ENCODE measurements around the gene IRF2BP1.
"Not testable (repeated sequence)": the region's sequence is repeated elsewhere in the genome, so short reads cannot be mapped to it uniquely, and the experiment has no call there.

The IRF2BP1 gene

GRCh38 chr19:45881082-45881908, 4.6 kb downstream of the IRF2BP1 start:
- DNase-seq = peak; percentile 46

- no peak for DNase-seq
Measured at GRCh38 chr19:45879971-45880370, 6.0 kb downstream of the IRF2BP1 start.

DNA sequence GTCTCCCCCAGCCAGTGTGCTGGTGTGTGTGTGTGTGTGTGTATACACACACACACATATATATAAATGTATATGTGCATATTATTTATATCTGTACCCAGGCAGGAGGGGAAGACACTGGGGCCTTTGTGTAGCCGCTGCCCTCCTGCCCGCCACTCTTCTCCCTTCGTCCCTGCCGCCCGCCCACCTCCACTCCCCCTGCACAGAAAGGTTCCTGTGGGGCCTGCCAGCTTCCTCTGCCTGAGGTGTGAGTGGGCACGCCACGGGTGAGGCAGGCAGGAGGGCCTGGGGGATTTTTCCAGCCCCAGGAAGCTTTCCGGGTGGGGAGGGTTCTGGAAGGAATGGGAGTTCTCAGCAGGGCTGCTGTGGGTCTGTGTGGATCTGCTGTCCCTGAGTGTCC, 6.9 kb downstream of the IRF2BP1 start:
- no peak for DNase-seq

DNA sequence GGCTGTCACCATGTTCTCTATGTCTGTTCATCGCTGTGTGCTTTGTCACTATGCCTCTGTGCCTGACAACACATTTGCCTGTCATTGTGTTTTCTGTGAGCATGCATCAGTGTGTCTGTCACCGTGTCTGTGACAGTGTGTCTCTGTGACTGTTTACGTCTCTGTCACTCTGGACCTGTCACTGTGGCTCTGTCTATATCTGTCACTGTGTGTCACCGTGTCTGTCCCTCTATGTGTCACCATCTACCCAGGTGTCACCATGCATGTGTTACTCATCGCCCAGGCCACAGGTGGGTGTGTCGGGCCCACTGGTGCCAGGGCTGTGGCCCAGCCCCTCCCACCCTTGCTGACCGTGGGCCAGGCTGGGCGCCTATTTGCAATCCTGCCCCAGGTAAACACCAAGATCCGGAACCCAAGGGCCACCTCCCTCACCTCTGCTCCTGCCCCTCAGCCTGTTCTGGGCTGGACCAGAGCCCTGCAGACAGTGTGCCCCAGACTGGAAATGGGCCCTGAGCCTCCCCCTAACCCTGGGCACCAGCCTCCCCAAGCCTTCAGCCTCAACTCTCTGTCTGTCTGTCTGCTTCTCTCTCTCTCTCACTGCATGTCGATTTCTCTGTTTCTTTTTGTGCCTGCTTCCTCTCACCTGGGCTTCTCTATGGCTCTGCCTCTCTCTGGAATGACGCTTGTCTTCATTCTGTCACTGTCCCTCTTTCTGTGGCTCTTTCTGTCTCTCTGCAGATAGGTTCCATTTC, 7.7 kb downstream of the IRF2BP1 start:
- DNase-seq = peak; percentile 35

GRCh38 chr19:45876411-45877197, 9.3 kb downstream of the IRF2BP1 start:
- peak; percentile 40 for DNase-seq

DNA sequence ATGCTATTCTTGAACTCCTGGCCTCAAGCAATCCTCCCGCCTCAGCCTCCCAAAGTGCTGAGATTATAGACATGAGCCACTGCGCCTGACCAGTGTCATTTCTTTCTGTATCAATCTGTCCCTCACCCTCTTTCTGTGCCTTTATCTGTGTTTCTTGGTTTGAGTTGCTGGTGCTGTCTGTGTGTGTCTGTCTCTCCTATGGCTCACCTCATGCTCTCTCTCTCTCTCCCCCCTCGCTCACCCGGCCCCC, 9.9 kb downstream of the IRF2BP1 start:
- DNase-seq = peak; percentile 50

DNA sequence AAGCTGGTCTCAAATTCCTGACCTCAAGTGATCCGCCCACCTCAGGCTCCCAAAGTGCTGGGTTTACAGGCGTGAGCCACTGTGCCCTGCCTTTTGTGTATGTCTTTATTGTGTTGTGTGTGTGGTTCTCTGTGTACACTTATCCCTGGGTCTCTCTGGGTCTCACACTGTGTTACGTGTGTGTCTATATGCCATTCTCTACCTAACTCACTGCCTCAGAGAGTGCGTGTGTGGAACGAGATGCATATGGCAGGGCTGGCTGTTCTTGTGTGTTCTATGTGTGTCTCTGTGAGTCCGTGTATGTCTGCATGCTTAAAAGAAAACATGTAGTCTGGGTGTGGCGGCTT, 11.3 kb downstream of the IRF2BP1 start:
- DNase-seq = no peak

DNA sequence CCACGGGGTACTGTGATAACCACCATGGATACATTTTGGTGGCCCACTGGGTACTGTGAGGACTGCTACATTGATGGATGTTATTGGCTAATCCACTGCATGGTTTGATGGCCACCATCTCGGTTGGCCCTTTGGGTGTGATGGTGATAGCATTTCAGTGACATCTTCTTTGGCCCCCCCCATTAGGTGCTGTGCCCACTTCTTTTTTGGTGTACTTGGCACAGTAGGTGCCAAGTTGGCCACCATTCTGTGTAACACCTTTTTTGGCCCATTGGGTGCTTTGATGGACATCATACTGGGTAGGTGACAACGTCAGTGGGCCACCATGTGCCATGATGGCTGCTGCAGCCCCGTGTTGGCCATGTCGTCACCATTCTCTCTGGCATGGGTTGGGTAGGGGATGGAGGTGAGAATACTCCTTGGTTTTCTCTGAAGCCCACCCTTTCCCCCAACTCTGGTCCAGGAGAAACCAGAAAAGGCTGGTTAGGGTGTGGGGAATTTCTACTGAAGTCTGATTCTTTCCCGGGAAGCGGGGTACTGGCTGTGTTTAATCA, 12.6 kb downstream of the IRF2BP1 start:
- no peak for DNase-seq

GRCh38 chr19:45872095-45872919, 13.6 kb downstream of the IRF2BP1 start:
- DNase-seq = no peak

GRCh38 chr19:45870798-45871197, 15.1 kb downstream of the IRF2BP1 start:
- no peak for DNase-seq

DNA sequence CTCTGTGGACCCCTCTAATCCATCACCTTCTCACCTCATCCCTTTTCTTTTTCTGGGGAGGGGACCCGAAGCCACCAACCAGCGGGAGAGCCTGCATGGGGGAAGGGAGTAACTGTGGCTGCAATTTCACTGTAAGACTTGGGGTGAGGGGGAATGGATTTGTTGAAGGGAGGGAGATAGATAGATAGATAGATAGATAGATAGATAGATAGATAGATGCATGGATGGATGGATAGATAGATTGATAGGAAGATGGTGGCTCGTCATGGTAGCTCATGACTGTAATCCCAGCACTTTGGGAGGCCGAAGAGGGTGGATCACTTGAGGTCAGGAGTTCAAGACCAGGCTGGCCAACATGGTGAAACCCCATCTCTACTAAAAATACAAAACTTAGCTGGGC, 18.7 kb downstream of the IRF2BP1 start:
- not testable (repeated sequence) for DNase-seq

DNA sequence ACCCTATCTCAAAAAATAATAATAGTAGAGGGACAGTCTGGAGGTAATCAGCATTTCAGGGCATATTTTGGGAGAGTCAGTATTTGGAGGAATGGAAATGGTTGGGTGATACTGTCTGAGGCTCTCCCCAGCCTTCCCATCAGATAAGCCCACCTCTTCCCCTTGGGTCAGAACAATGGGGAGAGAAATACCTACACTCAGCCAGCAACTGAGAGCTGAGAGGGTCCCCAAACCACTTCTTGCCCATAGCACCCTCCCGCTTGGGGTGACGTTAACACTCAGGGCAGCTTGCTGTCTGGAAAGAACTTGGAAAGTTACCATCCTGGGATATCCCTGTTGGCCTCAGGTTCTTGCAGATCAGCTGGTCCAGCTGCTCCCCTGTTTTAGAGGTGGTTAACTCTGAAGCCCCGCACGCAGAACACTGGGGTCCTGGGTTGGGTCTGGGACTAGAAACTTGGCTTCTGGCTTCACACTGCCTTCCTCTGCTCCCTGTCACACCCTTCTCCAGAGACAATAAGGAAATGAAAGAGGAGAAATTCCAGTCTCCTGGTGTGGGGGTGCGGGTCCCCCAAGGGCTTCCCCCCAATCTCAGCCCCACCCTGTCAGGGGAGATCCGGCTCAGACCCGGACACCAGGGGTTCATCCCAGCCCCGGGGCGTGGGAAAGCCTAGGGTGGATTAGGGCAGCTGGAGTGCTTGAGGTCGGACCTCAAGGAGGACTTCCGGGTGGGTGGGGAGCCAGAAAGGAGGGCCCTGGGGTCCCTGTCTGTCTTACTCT, 19.4 kb downstream of the IRF2BP1 start:
- no peak for DNase-seq

- DNase-seq = no peak
Measured at GRCh38 chr19:45865269-45865948, 20.5 kb downstream of the IRF2BP1 start.

GRCh38 chr19:45864629-45865082, 21.3 kb downstream of the IRF2BP1 start:
- DNase-seq = no peak

DNA sequence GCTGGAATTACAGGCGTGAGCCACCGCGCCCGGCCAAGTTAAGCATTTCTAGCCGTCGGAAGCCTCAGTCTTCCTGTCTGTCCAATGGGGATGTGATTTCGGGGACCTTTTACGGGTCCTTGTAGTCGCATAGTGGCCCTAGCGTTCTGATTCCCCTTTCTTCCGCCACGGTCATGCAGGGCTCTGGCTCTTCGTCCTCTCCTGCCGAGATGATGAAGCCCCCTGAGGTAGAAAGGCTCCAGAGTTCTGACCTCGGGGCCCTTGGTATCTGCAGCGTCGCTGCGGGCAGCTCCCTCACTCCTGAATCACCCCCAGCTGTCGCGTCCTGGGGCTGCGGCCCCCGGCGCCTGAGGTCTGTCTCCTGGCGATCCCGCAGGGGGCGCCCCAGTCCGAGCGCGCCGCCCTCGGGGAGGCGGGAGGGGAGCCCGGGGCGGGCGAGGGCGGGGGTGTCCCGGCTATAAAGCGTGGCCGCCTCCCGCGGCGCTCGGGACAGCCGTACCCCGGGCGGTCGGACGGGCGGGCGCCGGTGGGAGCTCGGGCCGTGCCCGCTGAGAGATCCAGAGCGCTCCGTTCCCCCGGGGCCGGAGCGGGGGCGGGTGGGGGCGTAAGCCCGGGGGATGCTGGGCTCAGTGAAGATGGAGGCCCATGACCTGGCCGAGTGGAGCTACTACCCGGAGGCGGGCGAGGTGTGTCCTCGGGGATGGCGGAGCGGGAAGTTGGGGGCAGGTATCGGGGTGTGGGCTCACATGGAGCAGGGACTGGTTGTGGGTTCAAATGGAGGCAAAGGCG, 21.9 kb downstream of the IRF2BP1 start, which contains the start of gene FOXA3:
Gene FOXA3 (plus strand): TSS at position 487 of the 789 bp plus-strand sequence. CDS start 131 bp downstream, at position 618.
- peak; percentile 77 for DNase-seq

DNA sequence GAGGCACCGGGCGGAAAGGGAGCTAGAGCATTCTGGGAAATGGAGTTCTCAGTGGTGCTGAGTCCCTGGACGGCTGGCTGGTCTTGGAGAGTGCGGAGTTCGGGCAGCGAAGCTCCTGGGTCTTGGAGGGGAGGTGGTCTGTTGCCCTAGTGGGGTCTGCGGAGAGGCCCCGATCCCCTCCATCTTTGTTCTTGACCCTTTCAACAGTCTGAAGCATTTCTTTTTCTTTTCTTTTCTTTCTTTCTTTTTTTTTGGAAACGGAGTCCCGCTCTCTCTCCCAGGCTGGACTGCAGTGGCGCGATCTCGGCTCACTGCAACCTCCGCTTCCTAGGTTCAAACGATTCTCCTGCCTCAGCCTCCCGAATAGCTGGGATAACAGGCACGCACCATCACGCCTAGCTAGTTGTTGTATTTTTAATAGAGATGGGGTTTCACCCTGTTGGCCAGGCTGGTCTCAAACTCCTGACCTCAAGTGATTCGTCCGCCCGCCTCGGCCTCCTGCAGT, 22.6 kb downstream of the IRF2BP1 start:
- DNase-seq = no peak

DNA sequence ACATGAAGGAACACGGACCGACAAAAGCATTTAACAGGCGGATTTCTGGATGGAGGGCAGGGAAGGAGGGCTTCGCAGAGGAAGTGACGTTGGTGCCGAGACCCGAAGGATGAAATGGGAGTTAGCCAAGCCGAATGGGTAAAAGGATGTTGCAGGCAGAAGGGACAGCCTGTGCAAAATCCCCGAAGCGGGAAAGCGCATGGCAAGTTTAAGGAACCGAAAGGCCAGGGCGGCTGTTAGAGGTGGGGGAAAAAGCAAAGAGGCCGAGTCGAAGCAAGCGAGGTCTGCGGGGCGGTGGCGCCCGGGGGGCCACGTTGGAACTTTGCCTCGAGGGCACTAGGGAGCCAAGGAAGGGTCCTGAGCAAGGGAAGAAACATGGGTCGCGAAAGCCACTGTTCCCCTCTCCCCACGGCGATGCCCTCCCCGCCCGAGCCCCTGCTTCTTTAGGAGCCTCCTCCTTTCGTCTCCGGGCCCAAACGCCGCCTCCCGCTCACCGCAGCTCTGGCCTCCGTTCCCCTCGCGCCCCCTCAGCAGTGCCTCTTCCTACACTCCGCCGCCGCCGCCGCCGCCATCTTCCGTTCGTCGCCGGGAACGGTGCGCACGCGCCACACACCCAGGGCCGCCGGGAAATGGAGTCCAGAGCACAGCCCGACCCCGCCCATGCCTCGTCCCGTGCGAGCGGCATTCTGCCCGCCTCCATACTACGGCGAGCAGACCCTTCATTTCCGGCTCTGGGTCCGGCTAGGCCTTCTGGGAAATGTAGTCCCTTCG, 23.2 kb downstream of the IRF2BP1 start, which contains the start of gene SYMPK:
Gene SYMPK (minus strand): TSS at position 584 of the 771 bp plus-strand sequence. CDS start 8,652 bp downstream, outside the sequence.
- peak; percentile 100 for DNase-seq

DNA sequence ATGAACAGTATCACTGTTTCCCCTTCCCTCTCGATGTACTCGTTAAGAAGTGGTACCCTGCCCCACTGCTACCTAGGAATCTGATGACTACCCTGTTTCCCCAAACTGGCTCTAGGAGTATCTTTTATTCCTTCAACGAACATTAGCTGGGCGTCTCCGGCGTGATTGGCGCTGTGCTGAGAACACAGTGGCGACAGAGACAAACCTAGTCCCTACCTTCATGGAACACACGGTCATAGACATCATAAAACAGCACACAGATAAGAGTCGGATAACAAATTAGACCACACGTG, 23.7 kb downstream of the IRF2BP1 start:
- DNase-seq = no peak

Measured in activated CD4-positive, alpha-beta T cell treated with anti-CD3 and anti-CD28 coated beads, Interleukin-10, Interleukin-2, amounts not matched to agents 100 ng/mL and 50 ng/mL, durations not matched to agents 16 hours and 8 hours (primary cell).